Muscle of arm (tissue), 14 donors: ENCODE data around the gene ZNF624. TPM values are rescaled to one million over a fixed set of nuclear protein-coding genes. Genes with fewer than 3 reads are reported as not detected.
"Not testable (repeated sequence)": the region's sequence is repeated elsewhere in the genome, so short reads cannot be mapped to it uniquely, and the experiment has no call there.

ENCODE experiments used
- DNase-seq: peaks from one replicate; pipeline ENCODE4 v3.0.0-alpha.2; 2013
- long read RNA-seq, 11 donors: transcript quantifications; one replicate each; lab custom pipeline, GENCODE V29; 2026
- polyA plus RNA-seq, 12 donors: library from polyadenylated mRNA; unstranded; fragments of 120-200 nt; gene quantifications; one replicate each; pipeline ENCODE4 v1.2.1, GENCODE V29; 2013; ENCODE audit not compliant: insufficient read length in 12 of 12

The ZNF624 gene
- polyA plus RNA-seq: 10 to 100 TPM in 1 of 12 donors, 1 to 10 TPM in 10, not detected in 1; 6.2 to 15.7 (median 8.7) TPM
- long read RNA-seq, donor 1, full-length matches to known transcripts: 4 of 4 reads
- long read RNA-seq, donor 1, partial matches to known transcripts: 0 of 4 reads
- long read RNA-seq, donor 1, other reads (novel, unspliced or antisense): 0 of 4 reads
- long read RNA-seq, donor 2, full-length matches to known transcripts: 11 of 11 reads
- long read RNA-seq, donor 2, partial matches to known transcripts: 0 of 11 reads
- long read RNA-seq, donor 2, other reads (novel, unspliced or antisense): 0 of 11 reads
- long read RNA-seq, donor 3, full-length matches to known transcripts: 3 of 3 reads
- long read RNA-seq, donor 3, partial matches to known transcripts: 0 of 3 reads
- long read RNA-seq, donor 3, other reads (novel, unspliced or antisense): 0 of 3 reads
- long read RNA-seq, donor 4, full-length matches to known transcripts: 3 of 3 reads
- long read RNA-seq, donor 4, partial matches to known transcripts: 0 of 3 reads
- long read RNA-seq, donor 4, other reads (novel, unspliced or antisense): 0 of 3 reads
- long read RNA-seq, donor 5, full-length matches to known transcripts: 2 of 2 reads
- long read RNA-seq, donor 5, partial matches to known transcripts: 0 of 2 reads
- long read RNA-seq, donor 5, other reads (novel, unspliced or antisense): 0 of 2 reads
- long read RNA-seq, donor 6, full-length matches to known transcripts: 2 of 2 reads
- long read RNA-seq, donor 6, partial matches to known transcripts: 0 of 2 reads
- long read RNA-seq, donor 6, other reads (novel, unspliced or antisense): 0 of 2 reads
- long read RNA-seq, donor 7, full-length matches to known transcripts: 5 of 5 reads
- long read RNA-seq, donor 7, partial matches to known transcripts: 0 of 5 reads
- long read RNA-seq, donor 7, other reads (novel, unspliced or antisense): 0 of 5 reads
- long read RNA-seq, donor 8, full-length matches to known transcripts: 7 of 7 reads
- long read RNA-seq, donor 8, partial matches to known transcripts: 0 of 7 reads
- long read RNA-seq, donor 8, other reads (novel, unspliced or antisense): 0 of 7 reads
- long read RNA-seq, donor 9, full-length matches to known transcripts: 2 of 2 reads
- long read RNA-seq, donor 9, partial matches to known transcripts: 0 of 2 reads
- long read RNA-seq, donor 9, other reads (novel, unspliced or antisense): 0 of 2 reads
- long read RNA-seq, donor 10, full-length matches to known transcripts: 4 of 4 reads
- long read RNA-seq, donor 10, partial matches to known transcripts: 0 of 4 reads
- long read RNA-seq, donor 10, other reads (novel, unspliced or antisense): 0 of 4 reads
- long read RNA-seq, donor 11, full-length matches to known transcripts: 5 of 5 reads
- long read RNA-seq, donor 11, partial matches to known transcripts: 0 of 5 reads
- long read RNA-seq, donor 11, other reads (novel, unspliced or antisense): 0 of 5 reads

DNA sequence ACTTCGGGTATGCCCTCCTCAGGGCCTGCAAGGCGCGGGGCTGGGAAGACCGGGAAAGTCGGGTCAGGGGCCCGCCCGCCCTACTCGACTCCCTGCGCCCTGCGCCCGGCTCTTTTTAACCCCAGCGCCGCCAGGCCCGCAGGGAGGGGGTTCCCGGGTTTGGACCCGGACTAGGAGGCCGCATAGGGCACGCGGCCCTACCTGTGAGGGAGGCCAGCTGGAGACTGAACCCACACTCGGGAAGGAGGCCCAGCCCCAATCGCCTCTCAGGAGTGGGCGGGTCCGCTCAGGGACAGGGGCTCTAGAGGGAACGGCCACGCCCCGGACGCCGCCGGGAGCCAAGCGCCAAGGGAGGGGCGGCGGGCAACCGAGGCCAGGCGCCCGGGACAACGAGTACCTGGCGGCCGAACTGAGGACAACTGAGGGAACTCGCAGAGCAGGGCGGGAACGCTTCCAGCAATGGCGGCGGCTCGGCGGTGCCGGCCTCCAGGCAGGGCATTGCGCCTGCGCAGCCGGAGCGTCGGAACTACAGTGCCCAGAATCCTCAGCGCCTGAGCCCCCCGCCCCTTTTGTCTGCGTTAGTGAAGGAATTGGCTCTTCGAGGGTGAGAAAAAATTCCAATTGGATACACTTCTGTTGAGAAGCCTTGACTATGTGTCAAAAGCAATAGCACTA lies at the start of gene ZNF624:
Gene ZNF624 (minus strand): TSS at position 484 of the 675 bp plus-strand sequence.
- peak; percentile 95 for DNase-seq

DNA sequence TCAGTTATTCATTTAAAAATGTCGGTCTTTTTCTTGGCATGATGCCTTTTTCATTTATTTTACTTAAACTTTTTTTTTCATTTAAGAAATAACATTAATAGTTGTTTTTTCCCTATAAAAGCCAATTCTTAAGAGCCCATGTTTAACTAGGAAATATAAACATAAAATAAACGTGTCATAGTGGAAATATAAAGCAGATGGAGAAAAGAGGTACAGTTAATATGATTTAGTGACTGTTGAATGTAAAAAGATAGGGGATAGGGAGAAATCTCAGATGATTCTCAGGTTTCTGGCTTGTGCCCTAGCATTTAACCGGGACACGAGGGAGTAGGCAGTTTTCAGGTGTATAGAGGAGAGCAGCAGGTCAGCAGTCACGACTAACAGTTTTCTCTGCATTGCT lies 44.0 kb upstream of the ZNF624 start:
- DNase-seq: not testable (repeated sequence)

DNA sequence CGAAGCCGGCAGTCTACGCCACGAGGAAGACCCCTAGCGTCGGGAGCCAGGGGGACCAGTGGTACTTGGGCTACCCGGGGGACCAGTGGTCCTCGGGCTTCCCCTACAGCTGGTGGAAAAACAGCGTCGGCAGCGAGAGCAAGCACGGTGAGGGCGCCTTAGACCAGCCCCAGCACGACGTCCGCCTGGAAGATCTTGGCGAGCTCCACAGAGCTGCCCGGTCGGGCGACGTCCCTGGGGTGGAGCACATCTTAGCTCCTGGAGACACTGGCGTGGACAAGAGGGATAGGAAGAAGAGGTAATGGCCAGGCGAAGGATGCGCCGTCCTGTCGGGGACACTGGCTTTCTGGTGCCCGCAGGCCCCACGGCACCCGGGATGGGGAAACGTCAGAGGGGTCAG lies 36.8 kb upstream of the ZNF624 start:
- DNase-seq: not testable (repeated sequence)

DNA sequence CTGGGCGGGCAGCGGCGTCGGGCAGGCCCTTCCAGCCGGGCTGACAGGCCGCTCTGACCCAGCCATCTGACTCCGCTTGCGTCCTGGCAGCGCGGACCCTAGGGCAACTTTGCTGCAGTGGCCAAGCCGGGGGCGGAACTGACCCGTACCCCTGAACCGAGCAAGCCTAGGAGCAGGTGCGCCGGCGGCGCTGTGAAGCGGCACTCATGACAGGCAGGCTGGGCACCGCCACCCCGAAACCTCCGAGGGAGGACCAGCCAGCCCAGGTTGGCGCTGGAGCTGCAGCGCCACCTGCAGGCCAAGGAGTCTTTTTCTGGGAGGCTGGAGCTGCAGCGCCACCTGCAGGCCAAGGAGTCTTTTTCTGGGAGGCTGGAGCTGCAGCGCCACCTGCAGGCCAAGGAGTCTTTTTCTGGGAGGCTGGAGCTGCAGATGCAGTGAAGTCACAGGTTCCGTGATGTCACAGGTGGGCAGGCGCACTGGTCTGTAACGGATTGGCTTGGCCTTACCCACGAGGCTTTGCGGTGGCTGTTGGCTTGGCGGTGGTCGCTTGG lies 36.2 kb upstream of the ZNF624 start, which contains the start of gene CCDC144A:
Gene CCDC144A (plus strand): TSS at position 511 of the 551 bp plus-strand sequence. CDS start 160 bp downstream, outside the sequence.
- DNase-seq: not testable (repeated sequence)

DNA sequence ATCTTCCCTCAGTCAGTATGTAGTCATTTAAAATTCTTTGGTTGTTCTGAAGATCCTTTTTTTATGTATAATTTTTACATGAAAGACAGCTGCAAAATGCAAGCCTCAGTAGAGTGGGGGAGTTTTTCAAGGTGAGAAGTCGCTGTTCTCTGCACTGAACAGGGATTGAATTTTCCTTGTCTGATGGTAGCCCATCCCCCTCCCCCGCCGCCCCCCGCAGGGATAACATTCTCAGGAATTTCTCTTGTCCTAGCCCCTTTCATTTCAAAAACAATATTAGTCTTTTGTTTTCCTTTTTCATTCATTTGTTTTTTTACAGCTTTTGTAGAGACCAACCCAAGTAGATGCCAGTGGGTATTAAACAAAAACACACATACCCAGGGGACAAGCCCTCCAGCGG lies 33.5 kb upstream of the ZNF624 start:
- DNase-seq: not testable (repeated sequence)

DNA sequence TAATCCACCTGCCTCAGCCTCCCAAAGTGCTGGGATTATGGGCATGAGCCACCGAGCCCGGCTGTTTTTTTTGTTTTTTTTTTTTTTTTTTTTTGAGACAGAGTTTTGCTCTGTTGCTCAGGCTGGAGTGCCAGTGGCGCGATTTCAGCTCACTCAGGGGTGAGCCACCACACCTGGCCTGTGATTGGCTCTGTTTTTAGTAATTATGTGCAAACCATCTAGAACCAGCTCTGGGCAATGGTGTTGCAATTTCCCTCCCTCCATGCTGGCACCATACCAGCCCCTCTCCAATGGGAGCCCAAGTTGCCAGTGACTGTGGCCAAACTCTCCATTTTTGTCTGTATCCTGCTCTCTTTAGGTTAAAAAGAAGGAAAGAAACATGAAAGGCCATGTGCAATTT lies 32.4 kb upstream of the ZNF624 start:
- not testable (repeated sequence) for DNase-seq

DNA sequence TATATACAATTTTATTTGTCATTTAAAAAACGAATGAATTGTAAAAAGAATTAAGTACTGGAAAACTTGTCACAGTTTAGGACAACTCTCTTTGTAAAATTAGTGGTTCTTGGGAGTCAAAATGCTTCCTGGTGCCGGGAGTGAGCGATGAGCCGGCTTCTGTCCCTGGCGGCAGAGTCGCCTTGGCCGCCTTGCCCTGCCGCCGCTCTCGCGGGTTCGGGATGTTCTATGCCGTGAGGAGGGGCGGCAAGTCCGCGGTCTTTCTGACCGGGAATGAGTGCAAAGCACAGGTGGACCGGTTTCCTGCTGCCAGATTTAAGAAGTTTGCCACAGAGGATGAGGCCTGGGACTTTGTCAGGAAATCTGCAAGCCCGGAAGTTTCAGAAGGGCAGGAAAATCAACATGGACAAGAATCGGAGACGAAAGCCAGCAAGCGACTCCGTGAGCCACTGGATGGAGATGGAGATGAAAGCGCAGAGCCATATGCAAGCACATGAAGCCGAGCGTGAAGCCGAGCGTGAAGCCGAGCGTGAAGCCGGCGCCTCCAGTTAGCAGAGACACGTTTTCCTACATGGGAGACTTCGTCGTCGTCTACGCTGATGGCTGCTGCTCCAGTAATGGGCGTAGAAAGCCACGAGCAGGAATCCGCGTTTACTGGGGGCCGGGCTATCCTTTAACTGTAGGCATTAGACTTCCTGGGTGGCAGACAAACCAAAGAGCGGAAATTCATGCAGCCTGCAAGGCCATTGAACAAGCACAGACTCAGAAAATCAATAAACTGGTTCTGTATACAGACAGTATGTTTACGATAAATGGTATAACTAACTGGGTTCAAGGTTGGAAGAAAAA lies 29.9 kb upstream of the ZNF624 start:
- peak; percentile 12 for DNase-seq

DNA sequence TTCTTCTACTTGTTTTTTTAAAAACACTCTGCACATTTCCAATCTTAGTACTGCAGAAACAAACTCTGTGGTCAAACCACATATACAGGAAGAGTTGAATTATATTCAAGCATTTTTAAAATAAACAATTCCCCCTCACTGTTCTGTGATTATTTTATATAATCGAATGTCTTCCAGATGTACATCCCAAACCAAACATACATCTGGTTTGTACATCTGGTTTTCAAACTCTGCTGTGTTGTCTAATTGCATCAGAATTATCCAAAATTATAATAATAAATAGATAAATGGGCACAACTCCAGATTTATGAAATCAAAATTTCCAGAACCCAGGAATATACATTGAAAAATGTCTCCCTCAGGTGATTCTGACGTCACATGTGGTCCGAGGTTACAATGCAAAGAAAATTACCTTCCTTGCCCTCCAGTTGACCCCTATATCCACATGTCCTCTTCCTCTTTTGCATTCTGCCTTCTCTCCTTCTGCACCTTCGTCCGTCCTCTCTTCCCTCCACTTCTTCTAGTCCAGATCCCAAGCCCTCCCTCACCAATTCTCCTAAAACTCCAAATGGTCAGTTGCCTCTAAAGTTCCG lies 23.1 kb upstream of the ZNF624 start:
- peak; percentile 35 for DNase-seq

DNA sequence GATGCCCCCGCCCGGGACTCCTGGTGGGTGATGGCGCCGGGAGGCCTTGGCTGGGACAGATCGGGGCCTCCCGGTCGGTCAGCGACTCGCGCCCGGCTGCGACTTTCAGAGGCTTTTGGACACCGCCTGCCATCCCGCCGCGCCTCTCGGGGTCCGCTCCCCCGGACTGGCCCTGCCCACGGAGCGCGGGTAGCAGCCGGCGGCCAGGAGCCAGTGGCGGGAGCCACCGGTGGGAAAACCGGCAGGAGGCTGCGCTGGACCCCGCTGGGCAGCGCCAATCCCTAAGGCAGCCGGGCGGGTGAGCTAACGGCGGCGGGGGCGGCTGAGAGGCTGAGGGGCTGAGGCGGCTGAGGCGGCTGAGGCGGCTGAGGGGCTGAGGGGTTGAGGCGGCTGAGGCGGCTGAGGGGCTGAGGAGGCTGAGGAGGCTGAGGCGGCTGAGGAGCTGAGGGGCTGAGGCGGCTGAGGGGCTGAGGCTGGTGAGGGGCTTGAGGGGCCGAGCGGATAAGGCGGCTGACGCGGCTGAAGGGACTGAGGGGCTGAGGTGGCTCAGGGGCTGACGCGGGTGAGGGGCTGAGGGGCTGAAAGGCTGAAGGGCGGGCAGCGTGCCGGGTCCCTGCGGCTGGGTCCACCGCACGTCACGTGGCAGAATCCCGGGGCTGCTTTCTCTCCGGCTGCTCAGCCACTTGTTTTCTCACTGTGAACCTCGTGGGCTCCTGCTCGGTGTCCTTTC lies 13.4 kb upstream of the ZNF624 start:
- DNase-seq: peak; percentile 22

DNA sequence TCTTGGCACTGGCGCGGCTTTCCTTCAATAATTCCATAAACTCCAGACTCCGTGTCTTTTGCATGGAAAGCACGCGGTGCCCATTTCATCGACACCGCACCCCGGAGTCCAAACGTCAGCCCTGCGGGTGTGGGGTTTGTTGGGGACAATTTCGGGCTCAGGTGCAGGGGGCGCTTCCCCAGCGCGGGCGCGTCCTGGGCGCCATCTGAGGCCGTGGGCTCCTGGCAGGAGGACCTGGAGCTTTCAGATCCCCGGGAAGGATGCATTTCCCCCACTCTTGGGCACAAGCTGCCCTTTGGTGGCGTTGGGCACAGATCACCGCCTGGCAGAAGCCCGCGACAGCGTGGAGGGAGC lies 12.9 kb upstream of the ZNF624 start:
- DNase-seq: not testable (repeated sequence)

DNA sequence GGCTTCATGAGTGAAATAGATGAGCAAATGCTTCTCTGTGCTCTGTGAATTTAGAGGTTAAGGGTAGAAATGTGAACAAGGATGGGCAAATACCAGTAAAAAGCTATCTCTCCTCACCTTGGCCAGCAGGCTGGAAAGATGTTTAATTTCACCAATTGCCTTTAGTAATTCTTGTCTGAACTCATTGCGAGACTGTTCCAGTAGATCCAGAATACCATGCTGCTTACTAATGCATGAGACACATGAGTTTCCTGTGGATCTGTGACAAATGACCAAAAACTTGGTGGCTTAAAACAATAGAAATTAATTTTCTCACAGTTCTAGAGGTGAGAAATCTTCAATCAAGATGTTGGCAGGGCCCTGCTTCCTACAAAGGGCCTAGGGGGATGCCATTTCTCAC lies 9.3 kb upstream of the ZNF624 start:
- no peak for DNase-seq

DNA sequence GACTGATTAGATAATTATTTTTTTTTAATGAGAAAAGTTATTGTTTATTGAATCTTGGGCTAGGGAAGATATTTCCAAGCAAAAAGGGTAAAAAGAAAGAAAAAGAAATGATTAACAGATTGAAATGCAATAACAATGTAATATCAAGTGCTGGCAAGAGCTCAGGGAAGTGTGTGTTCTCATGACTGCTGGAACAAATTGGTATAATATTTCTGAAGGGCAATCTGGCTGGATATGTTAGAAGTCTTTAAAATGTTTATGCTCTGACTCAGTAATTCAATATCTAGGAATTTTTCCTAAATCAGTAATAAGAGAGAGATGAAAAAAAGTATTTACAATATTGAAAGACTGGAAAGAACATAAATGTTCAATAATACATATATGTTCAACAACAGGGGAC lies 7.6 kb upstream of the ZNF624 start:
- no peak for DNase-seq

DNA sequence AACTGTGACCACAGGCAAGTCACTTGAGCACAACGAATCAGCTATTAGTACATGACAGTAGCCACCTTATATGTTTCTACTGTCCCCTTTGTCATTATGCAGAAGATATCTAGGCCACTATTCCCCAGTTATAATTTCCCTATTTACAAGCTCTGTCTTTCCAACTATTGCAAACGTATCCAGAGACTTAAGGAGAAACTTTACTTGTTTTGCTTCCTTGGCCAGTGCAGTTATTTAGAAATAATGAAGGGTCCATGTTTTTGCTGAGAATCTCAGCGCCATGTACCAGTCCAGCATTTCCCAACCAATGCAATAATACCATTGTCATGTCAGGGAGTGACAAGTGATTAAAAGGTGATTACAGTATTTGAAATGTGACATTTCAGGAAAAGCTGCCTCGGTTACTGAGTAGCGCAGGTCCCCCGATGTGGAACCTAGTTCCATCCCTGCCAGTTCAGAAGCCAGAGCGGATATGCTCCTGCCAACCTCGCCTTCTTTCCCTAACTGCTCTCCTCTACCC lies 743 bp downstream of the ZNF624 start:
- no peak for DNase-seq

DNA sequence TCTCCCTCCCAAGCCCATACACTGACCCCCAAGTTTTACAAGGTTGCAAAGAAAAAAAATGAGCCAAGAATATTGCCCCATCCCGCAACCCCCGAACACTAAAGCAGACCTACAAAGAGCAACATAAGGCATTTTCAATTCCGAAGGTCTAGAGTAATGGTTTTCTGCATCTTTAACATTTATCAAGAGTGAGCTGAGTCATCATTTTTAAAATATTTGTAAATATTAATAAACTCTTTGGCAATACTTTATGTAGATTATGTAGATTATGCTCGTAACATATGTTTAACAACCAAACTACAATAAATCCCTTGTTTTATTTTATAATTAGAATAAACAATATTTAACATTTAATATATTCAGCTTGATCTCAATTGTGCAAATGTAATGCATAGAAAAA lies 1.4 kb downstream of the ZNF624 start:
- DNase-seq: no peak

DNA sequence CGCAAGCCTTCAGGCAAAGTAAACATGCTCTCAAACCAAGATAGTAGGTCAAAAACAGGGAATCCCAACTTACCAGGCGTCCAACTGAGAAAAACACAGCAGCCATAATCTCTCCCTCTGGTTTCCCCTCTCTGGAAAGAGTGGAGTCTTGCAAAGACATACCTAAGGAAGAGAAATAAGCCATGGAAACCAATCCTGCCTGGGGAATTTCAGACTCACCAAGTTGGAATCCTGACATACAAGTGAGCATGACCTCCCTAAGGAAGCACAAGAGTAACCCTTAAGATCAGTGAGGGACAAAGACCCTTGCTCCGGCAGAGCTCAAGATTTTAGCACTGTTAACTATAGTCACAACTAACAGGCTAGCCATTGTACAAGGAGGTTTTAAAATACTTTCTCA lies 4.1 kb downstream of the ZNF624 start:
- no peak for DNase-seq

DNA sequence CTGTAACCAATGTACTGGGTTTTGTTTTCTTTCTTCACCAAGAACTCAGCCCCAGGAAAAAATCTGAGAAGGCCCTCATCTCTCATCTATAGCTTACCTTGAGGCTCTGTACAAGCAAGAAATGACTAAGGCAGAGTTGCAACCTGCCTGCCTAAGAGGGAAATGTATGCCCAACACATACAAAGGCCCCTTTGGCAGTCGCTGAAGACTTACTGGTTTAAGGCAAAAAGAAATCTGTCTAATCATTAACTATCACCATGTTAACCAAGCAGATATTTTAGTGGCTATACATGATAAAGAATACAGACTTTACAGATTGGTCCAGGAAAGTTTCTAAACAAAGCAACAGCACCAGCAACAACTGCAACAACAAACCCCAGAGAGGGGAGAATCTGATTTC lies 14.2 kb downstream of the ZNF624 start:
- DNase-seq: no peak

DNA sequence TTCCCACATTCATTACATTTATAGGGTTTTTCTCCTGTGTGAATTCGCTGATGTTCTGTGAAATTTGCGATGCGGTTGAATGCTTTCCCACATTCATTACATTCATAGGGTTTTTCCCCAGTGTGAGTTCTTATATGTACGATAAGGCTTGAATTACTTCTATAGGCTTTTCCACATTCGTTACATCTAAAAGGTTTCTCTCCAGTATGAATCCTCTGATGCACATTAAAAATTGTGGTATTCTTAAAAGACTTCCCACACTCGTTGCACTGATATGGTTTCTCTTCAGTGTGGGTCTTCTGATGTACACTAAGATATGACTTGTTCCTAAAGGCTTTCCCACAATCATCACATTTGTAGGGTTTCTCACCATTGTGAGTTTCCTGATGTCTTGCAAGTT lies 30.4 kb downstream of the ZNF624 start:
- DNase-seq: no peak
